Endothelial cell of hepatic sinusoid (primary cell): ENCODE data around the gene CD68.

Experiments used
- in situ Hi-C: cut with HindIII; loops from 2 replicates; pipeline ENCODE4 v1.10.0; 2017; ENCODE audit warnings: low sequenced_read_pairs

Gene CD68

DNA sequence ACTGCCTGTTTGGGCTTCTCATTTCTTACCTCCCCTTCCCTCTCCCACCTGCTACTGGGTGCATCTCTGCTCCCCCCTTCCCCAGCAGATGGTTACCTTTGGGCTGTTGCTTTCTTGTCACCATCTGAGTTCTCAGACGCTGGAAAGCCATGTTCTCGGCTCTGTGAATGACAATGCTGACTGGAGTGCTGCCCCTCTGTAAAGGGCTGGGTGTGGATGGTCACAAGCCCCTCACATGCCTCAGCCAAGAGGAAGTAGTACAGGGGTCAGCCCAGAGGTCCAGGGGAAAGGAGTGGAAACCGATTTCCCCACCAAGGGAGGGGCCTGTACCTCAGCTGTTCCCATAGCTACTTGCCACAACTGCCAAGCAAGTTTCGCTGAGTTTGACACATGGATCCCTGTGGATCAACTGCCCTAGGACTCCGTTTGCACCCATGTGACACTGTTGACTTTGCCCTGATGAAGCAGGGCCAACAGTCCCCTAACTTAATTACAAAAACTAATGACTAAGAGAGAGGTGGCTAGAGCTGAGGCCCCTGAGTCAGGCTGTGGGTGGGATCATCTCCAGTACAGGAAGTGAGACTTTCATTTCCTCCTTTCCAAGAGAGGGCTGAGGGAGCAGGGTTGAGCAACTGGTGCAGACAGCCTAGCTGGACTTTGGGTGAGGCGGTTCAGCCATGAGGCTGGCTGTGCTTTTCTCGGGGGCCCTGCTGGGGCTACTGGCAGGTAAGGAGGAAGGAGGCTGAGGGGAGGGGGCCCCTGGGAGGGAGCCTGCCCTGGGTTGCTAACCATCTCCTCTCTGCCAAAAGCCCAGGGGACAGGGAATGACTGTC, at the start of gene CD68:
TSS of gene CD68 (plus strand) at position 638 of the 833 bp plus-strand sequence. CDS start at position 678, 40 bp downstream.
- in situ Hi-C loops: no loop called here

DNA sequence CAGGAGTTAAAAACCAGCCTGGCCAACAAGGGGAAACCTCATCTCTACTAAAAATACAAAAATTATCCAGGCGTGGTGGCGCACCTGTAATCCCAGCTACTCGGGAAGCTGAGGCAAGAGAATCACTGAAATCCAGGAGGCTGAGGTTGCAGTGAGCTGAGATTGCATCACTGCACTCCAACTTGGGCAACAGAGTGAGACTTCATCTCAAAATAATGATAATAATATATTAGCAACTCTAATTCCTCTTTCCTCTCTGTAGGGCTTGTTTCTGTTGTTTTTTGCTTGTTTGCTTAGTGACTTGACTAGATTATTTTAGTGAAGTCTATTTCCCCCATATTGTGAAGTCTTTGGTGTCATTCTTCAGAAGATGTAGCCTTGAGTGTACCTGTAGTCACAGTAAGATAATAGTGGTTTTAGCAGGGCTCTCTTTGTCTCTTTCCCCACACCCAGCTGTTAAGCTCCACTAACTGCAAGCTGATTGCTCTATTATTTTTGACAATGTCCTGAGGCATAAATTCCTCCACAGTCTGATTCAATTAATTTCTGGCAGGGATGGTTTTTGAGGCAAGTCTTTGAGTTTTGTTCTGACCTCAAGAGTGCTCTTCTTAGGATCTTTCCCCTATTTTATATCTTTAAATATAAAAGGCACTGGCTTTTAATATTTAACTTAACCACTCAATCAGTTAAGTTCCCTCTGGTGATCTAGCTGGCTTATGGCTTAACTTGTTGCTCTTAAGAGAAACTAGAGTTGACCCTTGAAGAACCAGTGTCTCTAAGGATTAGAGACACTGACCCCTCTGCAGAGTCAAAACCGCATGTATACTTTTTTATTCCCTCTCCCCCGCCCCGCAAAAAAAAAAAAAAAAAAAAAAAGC, 49.2 kb upstream of the CD68 start:
- in situ Hi-C loops: no loop called here

DNA sequence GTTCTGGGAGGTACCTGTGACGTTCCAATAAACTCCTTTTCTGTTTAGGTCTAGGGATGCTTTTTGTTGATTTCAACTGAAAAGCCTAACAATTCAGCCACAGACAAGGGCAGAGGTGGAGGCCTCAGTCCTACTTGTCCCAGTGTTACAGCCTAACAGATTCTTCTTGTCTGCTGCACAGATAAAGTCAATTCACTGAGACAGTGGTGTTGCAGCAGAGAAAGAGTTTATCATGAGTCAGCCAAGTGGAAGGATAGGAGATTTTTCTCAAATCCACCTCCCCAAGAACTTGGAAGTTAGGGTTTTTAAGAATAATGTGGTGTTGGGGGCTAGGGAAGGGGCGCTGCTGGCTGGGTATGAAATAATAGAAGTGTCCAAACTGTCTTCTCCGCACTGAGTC, 41.4 kb upstream of the CD68 start:
- in situ Hi-C loops: no loop called here

DNA sequence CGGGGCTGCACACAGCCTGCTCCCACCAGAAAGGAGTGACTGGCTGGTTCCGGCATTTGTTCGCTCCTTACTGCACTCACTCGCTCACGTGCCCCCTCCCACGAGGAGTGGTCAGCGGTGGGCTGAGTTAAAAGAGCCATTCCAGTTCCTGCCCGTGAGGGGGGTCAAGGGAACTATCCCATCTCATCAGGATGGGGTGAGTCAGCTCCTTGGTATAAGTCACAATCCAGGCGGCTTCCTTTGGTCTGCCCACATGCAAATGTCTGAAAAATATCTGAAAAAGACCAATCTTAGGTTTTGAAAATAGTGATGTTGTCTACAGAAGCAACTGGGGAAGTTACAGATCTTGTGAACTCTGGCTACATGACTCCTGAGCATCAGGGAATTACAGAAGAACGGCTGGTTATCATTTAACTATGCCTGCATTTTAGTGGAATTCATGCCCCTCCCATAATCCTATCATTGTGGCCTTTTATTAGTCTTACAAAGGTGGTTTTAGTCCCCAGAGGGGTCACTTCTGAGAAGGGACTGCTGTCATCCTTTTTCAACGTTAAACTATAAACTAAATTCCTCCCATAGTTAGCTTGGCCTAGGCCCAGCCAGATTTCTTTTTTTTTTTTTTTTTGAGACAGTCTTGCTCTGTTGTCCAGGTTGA, 40.4 kb upstream of the CD68 start:
- in situ Hi-C loops: no loop called here

GRCh38 chr17:7541074-7541621, 38.3 kb upstream of the CD68 start:
- in situ Hi-C loops: no loop called here

DNA sequence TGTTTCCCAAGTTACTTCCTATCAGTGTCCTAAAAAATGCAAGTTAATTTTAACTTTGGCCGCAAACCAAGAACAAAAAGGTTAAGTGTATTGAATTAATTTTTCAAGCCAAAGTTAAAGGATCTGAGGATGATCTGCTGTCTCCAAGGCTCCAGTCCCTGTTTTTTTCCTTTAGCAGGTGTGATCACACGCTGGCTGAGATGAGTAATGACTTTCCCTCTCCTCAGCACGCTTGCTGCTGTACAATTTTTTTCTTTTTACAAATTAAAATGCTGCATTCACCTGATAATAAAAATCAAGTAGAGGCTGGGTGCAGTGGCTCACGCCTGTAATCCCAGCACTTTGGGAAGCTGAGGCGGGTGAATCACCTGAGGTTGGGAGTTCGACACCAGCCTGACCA, 34.5 kb upstream of the CD68 start:
- in situ Hi-C loops: no loop called here

GRCh38 chr17:7548585-7549400, 30.6 kb upstream of the CD68 start, which contains the start of gene TNFSF12:
Gene TNFSF12 (plus strand): TSS chr17:7549058. CDS start chr17:7549154, 96 bp downstream.
- in situ Hi-C loops: no loop called here

- in situ Hi-C loops: loop anchor here (25.0 kb wide), 1 partner anchor 87 kb away; no protein-coding TSS in a partner anchor
Observed at GRCh38 chr17:7549401-7550055, 29.9 kb upstream of the CD68 start.

GRCh38 chr17:7550344-7550743, 29.1 kb upstream of the CD68 start:
- in situ Hi-C loops: loop anchor here (25.0 kb wide), 1 partner anchor 88 kb away; no protein-coding TSS in a partner anchor

- in situ Hi-C loops: loop anchor here (25.0 kb wide), 1 partner anchor 89 kb away; no protein-coding TSS in a partner anchor
Observed at GRCh38 chr17:7551396-7551795, 28.0 kb upstream of the CD68 start.

- in situ Hi-C loops: loop anchor here (25.0 kb wide), 1 partner anchor 90 kb away; no protein-coding TSS in a partner anchor
Observed at GRCh38 chr17:7552621-7553051, 26.8 kb upstream of the CD68 start.

GRCh38 chr17:7553356-7553755, 26.1 kb upstream of the CD68 start:
- in situ Hi-C loops: loop anchor here (25.0 kb wide), 1 partner anchor 91 kb away; no protein-coding TSS in a partner anchor

DNA sequence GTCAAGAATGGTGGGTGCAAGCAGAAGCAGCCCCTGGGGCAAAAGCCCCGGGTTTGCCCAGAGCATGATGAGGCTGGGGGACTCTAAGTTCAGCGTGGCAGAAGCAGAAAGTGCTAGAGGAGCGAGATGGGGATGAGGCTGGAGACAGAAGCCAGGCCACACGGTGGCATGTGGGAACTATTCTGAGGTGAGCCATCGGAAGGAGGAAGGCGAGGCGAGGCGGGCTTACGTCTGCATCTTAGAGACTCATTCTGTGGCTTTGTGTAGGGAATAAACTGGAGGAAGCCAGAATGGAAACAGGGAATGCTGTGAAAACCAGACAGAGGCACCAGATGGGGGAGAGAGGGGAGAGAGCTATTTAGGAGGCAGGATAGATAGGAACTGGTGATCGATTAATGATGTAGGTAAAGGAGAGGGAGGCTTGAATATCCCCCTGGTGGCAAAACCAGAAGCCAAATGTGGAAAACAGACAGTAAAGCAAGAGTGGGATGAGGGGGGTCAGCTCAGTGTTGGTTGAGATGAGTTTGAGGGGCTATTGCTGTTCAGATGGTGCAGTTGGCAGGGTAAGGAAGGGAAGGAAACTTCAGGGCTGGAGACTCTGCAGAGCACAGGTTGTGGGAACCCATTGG, 24.0 kb upstream of the CD68 start:
- in situ Hi-C loops: loop anchor here (25.0 kb wide), 1 partner anchor 93 kb away; no protein-coding TSS in a partner anchor

DNA sequence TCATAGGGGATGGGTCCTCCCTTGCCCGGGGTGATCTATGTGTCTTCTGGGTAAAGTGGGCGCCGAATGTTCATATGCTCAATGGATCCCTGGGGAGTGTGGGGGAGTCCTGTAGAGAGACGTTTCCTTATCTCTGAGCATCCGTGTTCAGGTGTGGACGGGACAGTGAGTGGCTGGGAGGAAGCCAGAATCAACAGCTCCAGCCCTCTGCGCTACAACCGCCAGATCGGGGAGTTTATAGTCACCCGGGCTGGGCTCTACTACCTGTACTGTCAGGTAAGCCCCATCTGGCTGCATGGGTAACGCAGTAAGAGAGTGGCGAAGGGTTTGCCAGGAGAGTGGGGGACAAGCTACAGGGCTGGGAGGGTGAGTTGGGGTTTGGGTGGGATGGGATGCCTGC, 22.8 kb upstream of the CD68 start:
- in situ Hi-C loops: loop anchor here (25.0 kb wide), 1 partner anchor 94 kb away; no protein-coding TSS in a partner anchor

DNA sequence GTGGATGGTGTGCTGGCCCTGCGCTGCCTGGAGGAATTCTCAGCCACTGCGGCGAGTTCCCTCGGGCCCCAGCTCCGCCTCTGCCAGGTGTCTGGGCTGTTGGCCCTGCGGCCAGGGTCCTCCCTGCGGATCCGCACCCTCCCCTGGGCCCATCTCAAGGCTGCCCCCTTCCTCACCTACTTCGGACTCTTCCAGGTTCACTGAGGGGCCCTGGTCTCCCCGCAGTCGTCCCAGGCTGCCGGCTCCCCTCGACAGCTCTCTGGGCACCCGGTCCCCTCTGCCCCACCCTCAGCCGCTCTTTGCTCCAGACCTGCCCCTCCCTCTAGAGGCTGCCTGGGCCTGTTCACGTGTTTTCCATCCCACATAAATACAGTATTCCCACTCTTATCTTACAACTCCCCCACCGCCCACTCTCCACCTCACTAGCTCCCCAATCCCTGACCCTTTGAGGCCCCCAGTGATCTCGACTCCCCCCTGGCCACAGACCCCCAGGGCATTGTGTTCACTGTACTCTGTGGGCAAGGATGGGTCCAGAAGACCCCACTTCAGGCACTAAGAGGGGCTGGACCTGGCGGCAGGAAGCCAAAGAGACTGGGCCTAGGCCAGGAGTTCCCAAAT, 22.2 kb upstream of the CD68 start:
- in situ Hi-C loops: loop anchor here (25.0 kb wide), 1 partner anchor 95 kb away; no protein-coding TSS in a partner anchor

GRCh38 chr17:7557775-7558543, 21.5 kb upstream of the CD68 start:
- in situ Hi-C loops: loop anchor here (25.0 kb wide), 1 partner anchor 96 kb away; no protein-coding TSS in a partner anchor
